Measurements from ENCODE around the gene OSBP2. TPM values are rescaled to one million over a fixed set of nuclear protein-coding genes. Genes with fewer than 3 reads are reported as not detected.

The OSBP2 gene
- total RNA-seq, 4 donors from 2014 or later = 0.49 to 8.2 (median 0.72) TPM

GRCh38 chr22:30873661-30874060 lies 179.0 kb downstream of the OSBP2 start:
- TF ChIP-seq CTCF (IDR thresholded peaks at IDR 0.05; ENCODE audit: low read depth) = no peak

- no peak for TF ChIP-seq CTCF (IDR thresholded peaks at IDR 0.05; ENCODE audit: low read depth)
Observed at GRCh38 chr22:30874431-30875370, 180.0 kb downstream of the OSBP2 start.

GRCh38 chr22:30875481-30876215 lies 181.0 kb downstream of the OSBP2 start:
- no peak for TF ChIP-seq CTCF (IDR thresholded peaks at IDR 0.05; ENCODE audit: low read depth)

- no peak for TF ChIP-seq CTCF (IDR thresholded peaks at IDR 0.05; ENCODE audit: low read depth)
Observed at GRCh38 chr22:30876221-30876751, 181.6 kb downstream of the OSBP2 start.

GRCh38 chr22:30876915-30877553 lies 182.4 kb downstream of the OSBP2 start:
- TF ChIP-seq CTCF (IDR thresholded peaks at IDR 0.05; ENCODE audit: low read depth) = no peak

GRCh38 chr22:30877662-30878515 lies 183.2 kb downstream of the OSBP2 start:
- TF ChIP-seq CTCF (IDR thresholded peaks at IDR 0.05; ENCODE audit: low read depth) = no peak
